ENCODE measurements around the gene ANKRD1. TPM values are rescaled to one million over a fixed set of nuclear protein-coding genes. Genes with fewer than 3 reads are reported as not detected.

The ANKRD1 gene
- total and polyA plus RNA-seq, 2 donors (not counting 3 experiments of a cell fraction or from before 2014, with no cell fraction given): 593 to 664 TPM

DNA sequence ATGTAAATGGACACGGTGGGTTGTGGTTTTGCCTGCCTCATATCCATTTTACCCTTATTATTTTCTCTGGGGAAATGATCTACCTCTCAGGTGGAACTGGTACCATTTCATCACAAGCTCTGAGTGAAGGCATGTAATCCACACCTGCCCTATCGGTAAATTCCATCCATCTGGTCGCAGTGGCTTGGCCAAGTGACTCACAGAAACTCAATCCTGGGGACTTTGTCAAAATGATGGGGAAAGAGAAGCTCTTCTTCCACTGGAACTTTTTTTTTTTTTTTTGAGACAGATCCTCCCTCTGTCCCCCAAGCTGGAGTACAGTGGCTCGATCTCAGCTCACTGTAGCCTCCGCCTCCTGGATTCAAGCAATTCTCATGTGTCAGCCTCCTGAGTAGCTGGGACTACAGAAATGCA lies 48.2 kb upstream of the ANKRD1 start:
- Histone ChIP-seq H3K79me2 (ENCODE audit: control insufficient read depth, insufficient read depth, low read length) (no peaks in the 10 kb centered on the region), H3K9ac (replicated peaks; ENCODE audit: extremely low read depth, insufficient read depth, low read length) (no peak overlapping the region), H3K36me3 (ENCODE audit: control insufficient read depth in 2 of 2, extremely low read depth in 1 of 2, insufficient read depth in 2 of 2, low read length in 2 of 2) (no peaks in the 10 kb centered on the region), H3K27me3 (ENCODE audit: control insufficient read depth in 2 of 2, insufficient read depth in 2 of 2, low read length in 2 of 2) (no peaks in the 10 kb centered on the region), H3K4me3 (replicated peaks in 1 of 3; ENCODE audit: insufficient read depth in 1 of 3, low read depth in 1 of 3, low read length in 3 of 3) (no peak overlapping the region), H3K9me3 (replicated peaks; ENCODE audit: control insufficient read depth, insufficient read depth, low read length) (no peaks in the 10 kb centered on the region), H3K4me2 (ENCODE audit: insufficient read depth, low read length) (peak overlapping the region; percentile 23), H4K20me1 (replicated peaks; ENCODE audit: control insufficient read depth, extremely low read depth, insufficient read depth, low read length) (no peaks in the 10 kb centered on the region), H3K9me1 (replicated peaks; ENCODE audit: control insufficient read depth, extremely low read depth, insufficient read depth, low read length) (no peaks in the 10 kb centered on the region), H2AFZ (ENCODE audit: low read depth, low read length) (no peak overlapping the region), H3K4me1 (ENCODE audit: control insufficient read depth, extremely low read depth, insufficient read depth, low read length) (peaks cover 8% of the 10 kb centered on the region), H3K27ac (ENCODE audit: insufficient read depth, low read depth, low read length) (no peak overlapping the region)
- TSS peak; percentile 80 for BruUV-seq (replicated peaks)
- POLR2A ChIA-PET: interaction anchor here (1.3 kb wide), 1 partner anchor 53 kb away, joined by 7 read pairs; no protein-coding TSS in a partner anchor
- DNase-seq (ENCODE audit: low read depth, low spot score) (no peak), FAIRE-seq (no peak)
- CTCF ChIA-PET: interaction anchor here (1.0 to 3.4 kb wide), 12 partner anchors 8 to 281 kb away, joined by 3 to 44 read pairs (median 5); partner anchors contain the start of gene ANKRD1
- intact Hi-C loops (cut with micrococcal nuclease): loop anchor here (2.0 kb wide), 1 partner anchor 48 kb away; the partner anchor contains the start of gene ANKRD1
- TF ChIP-seq GATA2 (IDR thresholded peaks at IDR 0.05; ENCODE audit: insufficient read depth, insufficient read length, low read depth, low read length) (no peak), EZH2 (IDR thresholded peaks at IDR 0.05; ENCODE audit: borderline replicate concordance, low read depth, low read length, severe bottlenecking) (no peak), POLR2AphosphoS5 (IDR thresholded peaks at IDR 0.05; ENCODE audit: insufficient read depth, low read depth, low read length) (no peak), MYC (IDR thresholded peaks at IDR 0.05; ENCODE audit: low read depth, low read length) (no peak), JUN (IDR thresholded peaks at IDR 0.05; ENCODE audit: borderline replicate concordance, insufficient read depth, insufficient read length, low read depth) (no peak), FOS (IDR thresholded peaks at IDR 0.05; ENCODE audit: borderline replicate concordance, insufficient read depth, low read length) (no peak), POLR2A (IDR thresholded peaks at IDR 0.05; ENCODE audit: low read depth, low read length) (no peak)
- TF ChIP-seq, protein P1, sequence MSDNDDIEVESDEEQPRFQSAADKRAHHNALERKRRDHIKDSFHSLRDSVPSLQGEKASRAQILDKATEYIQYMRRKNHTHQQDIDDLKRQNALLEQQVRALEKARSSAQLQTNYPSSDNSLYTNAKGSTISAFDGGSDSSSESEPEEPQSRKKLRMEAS (IDR thresholded peaks at IDR 0.05; ENCODE audit: insufficient read depth, insufficient read length): no peak
- TF ChIP-seq, protein P2, sequence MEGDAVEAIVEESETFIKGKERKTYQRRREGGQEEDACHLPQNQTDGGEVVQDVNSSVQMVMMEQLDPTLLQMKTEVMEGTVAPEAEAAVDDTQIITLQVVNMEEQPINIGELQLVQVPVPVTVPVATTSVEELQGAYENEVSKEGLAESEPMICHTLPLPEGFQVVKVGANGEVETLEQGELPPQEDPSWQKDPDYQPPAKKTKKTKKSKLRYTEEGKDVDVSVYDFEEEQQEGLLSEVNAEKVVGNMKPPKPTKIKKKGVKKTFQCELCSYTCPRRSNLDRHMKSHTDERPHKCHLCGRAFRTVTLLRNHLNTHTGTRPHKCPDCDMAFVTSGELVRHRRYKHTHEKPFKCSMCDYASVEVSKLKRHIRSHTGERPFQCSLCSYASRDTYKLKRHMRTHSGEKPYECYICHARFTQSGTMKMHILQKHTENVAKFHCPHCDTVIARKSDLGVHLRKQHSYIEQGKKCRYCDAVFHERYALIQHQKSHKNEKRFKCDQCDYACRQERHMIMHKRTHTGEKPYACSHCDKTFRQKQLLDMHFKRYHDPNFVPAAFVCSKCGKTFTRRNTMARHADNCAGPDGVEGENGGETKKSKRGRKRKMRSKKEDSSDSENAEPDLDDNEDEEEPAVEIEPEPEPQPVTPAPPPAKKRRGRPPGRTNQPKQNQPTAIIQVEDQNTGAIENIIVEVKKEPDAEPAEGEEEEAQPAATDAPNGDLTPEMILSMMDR (IDR thresholded peaks at IDR 0.05; ENCODE audit: extremely low read depth in 1 of 2, insufficient read depth in 1 of 2, low read depth in 1 of 2, low read length in 2 of 2): no peak
- dilution Hi-C loops (cut with MboI; ENCODE audit: extremely low pct_ligation_motif_present, low sequenced_read_pairs): no loop called here
